SKM-1 treated with dmso at 0.1 percent for 144 hours (cell line): Measurements from ENCODE around the gene ROR1.

ENCODE experiments used
- DNase-seq: peaks from one replicate; lab custom pipeline; 2025; ENCODE audit not compliant: unreplicated experiment; lab: John Stamatoyannopoulos, UW

Gene ROR1

DNA sequence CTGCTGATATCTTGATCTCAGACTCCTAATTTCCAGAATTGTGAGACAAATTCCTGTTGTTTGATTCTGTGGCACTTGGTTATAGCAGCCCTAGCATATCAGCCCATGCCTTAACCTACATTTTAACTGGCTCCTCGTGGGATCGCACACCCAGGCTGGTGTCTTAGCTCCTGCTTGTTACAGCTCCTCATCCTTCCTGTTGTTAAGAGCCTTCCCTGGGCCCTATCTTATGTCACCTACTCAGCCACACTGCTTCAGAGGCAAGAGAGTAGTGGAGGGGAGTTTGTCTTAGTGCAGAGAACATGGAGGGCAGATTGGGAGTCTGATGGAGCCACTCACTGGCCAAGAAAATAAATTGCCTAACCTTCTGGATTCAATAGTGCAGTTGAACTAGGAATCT, 131.0 kb downstream of the ROR1 start:
- no peak for DNase-seq

DNA sequence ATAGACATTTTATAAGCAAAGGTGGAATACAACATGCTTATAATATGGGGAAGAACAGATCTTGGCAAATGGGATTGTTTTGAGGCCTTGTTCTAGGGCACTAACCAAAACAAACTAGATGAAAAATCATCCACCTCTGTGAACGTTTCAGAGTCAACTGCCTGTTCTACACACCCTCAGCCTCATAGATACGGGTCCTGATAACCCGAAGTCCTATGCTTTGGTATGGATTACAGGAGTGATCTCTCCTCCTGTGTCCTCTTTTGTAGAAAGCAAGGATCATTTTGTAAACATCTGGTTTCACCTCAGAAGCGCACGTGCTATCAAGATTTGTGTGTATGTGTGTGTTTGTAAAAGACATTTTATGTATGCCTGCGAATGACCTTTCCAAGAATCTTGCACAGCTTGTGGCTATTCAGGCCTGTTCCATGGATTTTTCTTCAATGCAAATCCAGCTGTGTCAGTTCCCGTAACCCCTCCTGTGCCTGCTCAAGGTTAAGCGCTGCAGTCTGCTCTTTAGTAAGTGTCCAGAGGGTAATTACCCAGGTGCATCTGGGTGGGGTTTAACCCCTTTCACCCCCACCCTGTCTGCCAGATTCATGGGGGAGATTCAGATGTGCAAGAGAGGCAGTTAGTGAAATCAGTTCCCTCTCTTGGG, 132.4 kb downstream of the ROR1 start:
- no peak for DNase-seq

DNA sequence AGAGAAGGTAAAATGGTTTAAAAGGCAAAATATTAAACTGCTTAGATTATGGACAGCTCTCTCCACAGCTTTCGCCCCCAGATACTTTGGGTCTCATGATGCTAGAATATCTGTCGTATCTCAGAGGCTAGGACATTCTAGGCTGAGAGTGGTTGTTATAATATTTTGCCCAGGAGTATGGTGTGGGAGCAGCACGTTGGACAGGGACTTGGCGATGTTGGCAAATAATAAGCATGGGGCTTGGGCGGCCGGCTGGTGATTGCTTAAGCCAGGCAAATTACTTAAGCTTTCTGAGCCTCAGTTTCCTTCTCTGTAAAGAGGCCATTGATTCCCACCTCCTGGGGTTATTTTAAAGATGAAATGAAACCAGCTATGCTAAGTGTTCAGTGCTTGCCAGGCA, 133.2 kb downstream of the ROR1 start:
- no peak for DNase-seq

DNA sequence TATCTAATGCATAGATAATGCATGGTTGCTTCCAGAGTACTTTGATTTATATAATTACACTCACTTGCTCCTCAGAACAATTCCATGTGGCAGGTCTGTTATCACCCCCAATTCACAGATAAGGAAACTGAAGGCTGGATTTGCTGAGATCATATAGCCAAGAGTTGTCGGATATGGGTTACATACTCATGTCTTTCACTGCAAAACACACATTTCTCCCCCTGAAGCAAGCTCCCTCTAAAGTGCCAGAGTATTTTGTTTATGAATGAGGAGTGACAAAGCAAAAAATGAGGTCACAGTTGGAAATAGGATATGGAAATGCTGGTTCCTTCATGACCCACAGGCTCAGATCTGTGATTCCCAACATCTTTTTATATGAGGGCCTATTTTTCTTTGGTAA, 134.2 kb downstream of the ROR1 start:
- DNase-seq = no peak

DNA sequence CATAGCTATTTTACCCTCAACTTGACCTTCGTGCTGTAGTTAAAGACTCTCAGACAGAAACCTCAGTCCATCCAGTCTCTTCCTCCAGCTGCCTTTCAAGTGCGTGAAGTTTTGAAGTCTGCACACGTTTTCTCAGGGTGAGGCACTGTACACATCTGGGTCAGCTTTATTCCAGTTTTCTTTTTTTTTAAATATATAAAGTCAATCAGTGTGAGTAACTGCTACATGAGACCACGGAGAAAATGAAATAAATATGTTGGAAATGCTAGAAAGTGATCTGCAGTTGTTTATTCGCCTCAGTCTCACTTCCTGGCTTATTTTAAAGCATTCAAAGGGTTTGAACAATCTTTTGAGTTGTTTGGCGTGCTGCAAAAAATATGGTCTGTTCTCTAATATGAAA, 135.7 kb downstream of the ROR1 start:
- no peak for DNase-seq

DNA sequence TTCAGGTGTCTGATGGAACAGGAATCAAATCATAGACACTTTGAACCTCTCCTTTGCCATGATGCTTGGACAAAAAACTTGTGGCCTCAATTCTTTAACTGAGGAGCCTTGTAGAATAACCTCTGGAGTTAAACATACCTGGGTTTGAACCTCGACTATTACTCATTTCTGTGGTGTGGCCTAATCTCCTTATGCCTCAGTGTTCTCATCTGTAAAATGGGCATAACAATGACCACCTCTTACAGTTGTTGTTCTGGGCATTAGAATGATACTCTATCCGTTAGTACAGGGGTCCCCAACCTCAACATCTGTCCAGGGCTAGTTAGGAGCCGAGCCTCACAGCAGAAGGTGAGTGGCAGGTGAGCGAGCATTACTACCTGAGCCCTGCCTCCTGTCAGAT, 137.2 kb downstream of the ROR1 start:
- DNase-seq = no peak

DNA sequence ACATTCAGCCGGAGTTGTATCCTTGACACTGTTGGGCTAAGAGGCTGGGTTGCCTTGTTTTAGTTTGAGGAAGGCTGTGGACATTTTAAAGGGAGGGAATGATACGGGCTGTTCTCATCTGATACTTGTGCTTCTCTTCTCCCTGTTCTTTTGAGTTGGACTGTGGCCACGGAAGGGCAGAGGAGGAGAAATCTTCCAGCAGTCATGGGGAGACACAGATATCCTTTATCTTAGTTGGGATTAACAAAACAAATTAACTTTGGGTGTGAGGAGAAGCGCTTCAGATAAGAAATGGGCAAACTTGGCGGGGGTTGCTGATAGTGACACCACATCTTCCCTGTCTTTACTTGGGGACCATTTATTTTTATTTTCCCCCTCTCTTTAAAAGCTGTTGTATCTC, 138.8 kb downstream of the ROR1 start:
- no peak for DNase-seq

DNA sequence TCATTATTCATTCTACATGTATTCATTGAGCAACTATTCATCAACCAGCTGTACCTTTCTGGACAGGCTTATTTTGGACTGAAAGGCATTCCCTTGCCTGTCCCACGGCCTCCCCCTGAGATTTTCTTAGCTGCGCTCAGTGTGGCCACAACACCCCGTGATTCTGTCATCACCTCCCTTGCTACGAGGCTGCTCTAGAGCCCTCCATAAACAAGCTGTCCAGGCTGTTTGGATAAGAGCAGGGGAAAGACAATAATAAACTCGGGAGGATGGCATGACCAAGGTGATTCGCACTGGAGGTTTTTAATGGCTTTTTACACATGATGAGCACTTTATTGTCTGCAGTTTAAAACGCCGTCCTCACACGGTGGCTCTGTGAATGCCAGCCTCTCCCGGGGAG, 139.7 kb downstream of the ROR1 start:
- no peak for DNase-seq

DNA sequence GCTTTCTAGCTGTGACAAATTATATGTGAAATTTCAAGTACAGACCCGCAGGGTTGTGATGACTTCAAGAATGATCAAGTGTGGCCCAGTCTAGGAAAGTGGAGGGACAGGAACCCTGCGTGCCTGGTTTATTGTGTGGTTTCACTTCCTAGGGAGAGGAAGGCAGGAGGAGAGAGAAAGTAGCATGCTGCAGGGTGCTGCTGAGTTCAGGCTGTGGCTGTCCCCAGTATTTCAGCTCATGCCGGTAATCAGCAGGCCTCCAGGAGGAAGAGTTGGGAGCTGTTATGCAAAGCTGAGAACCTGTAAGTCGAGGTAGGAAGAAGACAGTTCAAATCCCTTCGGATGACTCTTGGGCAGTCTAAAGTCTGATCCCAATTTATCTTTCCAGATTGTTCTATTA, 140.4 kb downstream of the ROR1 start:
- no peak for DNase-seq

DNA sequence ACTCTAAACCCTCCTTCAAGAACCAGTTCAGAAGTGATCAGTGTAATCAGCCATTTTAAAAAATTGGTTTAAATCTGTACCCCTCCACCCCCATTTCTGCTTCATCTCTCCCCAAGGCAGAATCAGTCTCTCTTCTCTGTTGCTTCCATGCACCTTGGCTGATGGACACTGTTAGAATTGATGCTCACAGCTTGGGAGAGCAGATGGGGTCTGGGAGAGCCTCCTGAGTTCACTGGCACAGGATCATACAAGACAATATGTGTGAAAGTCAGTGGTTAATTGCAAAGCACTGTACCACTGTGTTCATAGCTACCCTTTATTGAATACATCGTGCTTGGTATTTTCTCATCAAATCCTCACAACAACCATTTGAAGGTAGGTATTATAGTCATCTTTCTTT, 140.9 kb downstream of the ROR1 start:
- no peak for DNase-seq

DNA sequence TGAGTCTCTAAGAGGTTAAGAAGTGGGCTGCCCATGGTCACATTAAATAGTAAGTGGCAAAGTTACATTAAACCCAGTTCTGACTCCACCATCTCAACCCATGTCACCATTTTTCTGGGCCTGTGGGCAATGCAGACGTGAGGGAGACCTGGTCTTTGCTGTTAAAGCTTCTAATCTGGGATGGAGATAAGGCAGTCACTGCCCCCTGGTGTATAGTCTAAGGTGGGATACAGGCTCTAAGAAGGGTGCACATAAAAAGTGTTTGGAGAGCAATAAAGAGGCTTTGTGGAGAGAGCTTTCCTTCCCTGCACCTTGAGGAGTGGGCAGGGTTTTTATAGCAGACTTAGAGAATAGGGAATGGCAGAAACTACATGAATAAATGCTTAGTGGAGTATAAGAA, 141.3 kb downstream of the ROR1 start:
- DNase-seq = no peak

DNA sequence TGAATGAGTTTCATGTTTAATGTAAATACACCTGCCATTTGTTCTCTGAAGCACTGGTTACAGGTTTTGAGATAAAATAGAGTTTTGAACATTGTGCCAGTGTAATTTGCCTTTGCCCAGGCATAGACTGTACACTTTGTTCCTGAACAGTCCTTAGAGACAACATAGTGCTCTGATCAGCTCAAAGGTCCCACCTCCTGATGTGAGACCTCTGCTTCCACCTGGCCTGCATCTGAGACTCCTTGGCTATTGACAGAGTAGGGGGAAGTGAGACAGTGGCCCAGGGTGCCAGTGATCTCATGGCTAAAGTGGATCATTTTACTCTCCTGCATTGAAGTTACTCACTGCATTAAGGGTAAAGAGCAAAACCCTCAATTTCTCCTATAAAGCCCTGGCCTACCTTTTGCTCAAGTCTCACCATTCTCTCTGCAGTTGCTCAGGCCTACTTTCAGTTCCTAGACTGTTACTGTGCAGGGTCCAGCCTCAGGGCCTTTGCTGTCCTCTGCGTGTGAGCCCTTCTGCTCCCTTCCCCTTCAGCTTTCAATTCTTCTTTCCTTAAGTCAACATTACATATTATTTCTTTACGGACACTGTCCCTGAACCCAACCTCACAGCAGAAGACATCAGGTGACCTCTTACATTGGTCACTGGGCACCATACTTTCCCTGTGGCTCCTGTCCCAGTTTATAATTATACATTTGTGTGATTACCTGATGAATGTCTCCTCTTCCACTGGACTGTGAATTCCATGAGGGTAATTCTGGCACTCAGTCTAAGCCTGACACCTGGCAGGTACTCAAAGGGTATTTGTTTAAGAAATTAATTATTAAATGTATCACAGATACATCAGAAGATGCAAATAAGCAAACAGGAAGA, 142.9 kb downstream of the ROR1 start:
- no peak for DNase-seq

DNA sequence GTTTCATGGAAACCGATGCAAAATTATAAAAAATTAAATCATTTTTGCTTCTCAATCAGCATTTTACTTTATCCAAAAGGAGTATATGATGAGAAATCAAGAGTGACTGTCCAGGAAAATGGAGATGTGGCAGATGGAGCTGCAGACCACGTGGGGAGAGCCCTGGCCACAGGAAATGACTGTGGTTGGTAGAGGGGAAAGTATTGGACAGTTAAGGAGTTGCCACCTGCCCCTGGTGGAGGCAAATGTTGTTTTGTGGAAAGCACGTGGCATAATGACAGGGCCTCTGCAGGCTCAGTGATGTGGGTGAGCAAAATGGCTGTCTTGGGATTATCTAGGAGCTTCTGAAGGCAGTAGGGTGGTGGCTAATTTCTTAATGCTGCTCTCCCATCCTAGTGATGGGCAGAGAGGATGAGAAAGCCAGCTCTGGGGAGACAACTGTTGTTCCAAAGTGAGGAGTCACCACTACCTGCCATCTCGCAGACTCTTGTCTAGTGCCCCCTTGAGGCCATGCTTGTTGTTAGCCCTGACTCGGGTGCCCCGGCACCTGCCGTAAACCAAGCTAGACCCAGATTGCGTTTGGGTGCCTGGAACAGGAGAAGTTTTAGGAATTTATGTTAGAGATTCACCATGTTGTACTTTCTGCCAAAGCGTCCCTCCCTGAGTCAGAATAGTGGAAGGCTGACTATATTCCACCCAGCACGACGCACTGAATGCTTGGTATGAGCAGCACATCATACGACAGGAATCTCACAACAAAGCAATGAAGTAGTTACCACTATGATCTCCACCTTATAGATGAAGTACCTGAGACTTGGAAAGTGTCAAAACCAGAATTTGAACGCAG, 144.0 kb downstream of the ROR1 start:
- DNase-seq = peak; percentile 12

DNA sequence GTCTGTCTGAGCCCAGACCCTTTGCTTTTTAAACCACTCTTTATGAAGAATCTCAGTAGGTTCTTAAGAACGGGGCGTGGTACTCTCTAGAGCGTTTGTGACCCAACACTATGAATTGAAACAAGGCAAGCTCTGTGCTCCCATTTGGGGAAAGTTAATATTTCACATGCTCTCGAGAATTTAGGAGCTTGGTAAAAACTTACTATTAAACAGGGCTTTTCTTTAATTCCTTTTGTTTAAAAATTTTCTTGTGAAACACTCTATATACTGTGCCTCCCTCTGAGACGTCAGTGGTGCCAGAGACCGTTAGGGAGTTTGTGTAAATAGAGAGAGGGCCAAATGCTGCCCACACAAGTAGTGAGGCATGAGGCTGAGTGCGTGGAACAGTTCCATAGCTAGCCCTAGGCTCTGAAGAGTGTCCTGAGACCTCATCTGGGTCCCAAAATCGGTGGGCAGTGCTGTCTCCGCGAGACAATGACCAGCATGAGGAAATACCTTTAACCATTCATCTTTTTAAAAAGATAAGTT, 144.7 kb downstream of the ROR1 start:
- DNase-seq = no peak

DNA sequence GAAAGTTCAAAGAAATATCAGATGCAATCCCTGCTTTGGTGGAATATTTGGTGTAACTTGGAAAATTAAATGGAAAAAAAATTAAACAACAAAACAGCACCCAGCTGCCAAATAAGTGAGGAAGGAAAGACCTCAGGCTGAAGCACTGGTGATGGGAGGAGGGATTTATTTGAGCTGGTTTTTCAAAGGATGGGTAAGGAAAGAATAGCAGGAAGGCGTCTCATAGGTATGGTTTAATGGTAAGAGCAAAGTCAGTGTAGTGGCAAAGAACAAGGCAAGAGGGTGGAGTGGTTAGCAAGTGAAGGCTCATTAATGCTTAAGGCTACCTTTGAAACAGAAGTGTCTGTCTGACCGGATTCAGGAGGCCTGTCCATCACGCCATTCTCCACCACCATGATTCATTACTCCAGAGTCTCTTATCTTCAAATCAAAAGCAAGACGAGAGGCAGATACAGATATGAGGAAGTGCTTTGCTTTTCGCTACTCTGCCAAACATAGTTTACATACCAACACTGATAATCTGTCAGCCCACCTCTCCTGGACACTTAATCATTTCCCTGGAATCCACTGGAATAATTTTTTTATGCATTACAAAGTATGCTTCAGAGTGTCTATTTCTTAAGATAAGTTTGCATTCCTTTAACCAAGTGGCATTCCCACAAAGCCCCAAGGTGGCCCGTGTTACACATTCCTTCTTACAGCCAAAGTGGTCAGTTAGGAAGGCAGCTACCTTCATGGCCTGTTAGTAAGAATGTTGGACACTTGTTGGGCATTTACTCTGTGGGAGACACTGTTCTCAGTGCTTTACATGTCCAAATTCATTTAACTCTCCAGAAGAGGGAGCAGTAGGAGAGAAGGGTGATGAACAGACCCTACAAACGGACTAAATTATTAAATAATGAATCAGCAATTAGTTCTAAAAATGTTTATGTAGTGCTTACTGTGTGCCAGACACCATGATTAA, 146.6 kb downstream of the ROR1 start:
- no peak for DNase-seq

DNA sequence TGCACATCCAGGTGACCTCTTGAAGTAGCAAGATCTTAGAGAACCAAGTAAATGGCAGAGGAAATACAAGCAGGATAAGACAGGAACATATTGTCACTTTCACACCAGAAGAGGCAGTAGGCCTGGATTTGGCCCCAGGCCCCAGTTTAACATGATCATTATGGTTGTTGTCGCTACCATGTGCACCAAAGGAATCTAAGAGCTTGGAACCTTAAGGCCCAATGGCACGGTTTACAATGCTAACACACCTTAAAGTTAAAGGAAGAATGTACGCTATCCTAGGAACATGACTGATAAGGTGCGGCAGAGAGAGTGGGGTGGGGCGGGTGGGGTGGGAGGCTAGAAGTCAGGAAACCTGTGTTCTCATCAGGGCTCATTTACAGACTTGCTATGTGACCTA, 147.5 kb downstream of the ROR1 start:
- no peak for DNase-seq

DNA sequence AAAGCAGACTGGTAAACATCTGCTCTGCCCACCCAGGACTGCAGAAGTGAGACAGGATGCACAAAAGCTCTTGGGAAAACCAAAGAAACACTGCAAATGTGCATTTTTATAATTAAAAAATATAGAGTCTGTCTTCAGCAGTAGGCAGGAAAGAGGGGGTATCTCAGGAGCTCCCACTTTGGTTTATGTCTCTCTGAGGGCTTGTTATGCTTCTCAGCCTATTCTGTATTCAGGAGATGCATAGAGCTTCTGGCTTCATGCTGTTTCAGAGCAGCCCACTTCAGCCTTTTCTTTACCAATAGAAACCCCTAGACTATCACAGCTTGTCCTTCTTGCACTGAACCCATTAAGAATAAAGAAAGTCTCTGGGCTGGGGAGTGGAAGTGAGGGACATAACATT, 148.0 kb downstream of the ROR1 start:
- no peak for DNase-seq

DNA sequence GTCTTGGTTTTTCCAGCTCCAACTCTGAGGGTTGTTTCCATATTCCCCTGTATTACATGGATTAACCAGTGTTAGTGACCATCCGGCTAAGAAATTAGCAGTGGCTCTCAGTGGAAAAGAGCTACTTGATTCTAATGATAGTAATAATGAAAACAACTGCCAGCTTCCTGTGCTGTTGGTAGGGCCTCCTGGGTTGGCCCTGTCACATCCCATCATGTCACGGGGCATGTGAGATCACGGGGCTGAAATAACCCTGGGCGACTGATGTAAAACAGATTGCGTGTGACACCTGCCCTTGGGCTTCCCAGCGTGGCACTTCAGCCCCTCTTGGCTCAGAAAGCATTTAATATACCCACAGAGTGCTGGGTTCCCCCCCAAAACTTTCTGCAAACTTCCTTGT, 149.0 kb downstream of the ROR1 start:
- DNase-seq = no peak

DNA sequence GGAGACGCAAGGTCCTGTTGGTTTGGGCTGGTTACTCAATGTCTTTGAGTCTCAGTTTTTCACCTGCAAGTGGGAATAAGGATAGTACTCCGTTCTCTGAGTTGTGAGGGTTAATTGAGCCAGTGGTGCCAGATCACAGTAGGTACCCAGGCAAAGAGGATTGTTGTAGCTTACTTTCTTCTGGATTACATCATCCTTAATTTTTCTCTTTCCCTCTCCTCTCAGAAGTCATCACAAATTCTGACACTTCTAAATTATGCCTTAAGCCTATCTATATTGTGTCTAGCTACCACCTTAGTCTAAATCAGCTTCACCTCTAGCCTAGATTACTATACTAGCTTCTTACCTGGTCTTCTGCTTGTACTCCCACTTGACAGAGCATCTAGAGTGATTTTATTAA, 149.5 kb downstream of the ROR1 start:
- no peak for DNase-seq

DNA sequence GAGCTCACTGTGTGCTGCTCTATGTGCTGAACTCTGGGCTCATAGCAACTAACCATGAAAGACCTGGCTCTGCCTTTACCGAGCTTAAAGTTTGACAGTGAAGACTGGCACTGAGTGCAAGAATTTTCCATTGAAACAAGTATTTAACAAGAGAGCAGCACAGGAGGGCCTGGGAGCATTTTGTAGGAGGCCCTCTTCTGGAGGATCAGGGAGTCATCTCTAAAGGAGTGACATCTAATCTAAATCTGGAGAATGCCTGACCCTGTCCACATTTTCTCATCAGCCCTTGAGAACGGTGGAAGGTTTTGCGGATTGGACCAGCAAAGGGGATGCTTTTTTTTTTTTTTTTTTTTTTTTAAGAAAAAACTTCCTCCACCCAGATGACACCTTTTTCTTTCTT, 150.8 kb downstream of the ROR1 start:
- no peak for DNase-seq
